ENCODE data around the gene ACTBL2.

DNA sequence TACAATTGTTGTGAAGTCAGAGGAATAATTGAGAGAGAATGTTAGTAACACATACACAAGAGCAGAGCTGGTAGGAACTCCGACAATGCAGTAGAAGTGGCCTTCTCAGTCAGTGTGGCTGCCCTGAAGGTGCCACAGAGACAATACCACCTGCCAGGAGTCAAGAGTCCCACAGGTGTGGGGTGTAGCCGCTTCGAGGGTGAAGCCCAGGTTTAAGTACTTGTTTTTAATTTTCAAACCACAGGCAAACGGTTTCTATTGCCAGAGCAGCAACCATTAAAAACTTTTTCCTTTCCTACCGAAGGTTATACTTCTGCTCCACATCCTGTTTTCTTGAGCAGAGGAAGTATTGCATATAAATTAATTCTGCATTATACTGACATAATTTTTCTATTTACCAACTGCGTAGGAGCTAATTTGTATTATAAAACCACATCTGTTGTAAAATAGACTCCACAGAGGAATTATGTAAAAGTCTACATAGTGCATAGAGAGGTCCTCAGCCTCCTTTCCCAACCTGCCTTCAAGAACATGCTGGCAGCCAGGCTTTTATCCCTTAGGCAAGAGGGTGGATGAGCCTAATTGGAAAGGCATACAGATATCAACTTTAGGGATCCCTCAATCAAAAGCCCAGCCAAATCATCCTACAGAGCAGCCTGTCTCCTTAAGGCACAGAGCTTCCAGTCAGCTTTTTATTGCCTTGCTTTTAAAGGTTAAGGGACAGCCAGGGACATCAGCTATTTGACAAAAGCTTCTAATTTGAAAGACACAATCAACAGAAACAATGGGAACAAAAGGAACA is 12.9 kb upstream of the ACTBL2 start:
- TF ChIP-seq, protein P1, sequence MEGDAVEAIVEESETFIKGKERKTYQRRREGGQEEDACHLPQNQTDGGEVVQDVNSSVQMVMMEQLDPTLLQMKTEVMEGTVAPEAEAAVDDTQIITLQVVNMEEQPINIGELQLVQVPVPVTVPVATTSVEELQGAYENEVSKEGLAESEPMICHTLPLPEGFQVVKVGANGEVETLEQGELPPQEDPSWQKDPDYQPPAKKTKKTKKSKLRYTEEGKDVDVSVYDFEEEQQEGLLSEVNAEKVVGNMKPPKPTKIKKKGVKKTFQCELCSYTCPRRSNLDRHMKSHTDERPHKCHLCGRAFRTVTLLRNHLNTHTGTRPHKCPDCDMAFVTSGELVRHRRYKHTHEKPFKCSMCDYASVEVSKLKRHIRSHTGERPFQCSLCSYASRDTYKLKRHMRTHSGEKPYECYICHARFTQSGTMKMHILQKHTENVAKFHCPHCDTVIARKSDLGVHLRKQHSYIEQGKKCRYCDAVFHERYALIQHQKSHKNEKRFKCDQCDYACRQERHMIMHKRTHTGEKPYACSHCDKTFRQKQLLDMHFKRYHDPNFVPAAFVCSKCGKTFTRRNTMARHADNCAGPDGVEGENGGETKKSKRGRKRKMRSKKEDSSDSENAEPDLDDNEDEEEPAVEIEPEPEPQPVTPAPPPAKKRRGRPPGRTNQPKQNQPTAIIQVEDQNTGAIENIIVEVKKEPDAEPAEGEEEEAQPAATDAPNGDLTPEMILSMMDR (IDR thresholded peaks at IDR 0.05): no peak
- TF ChIP-seq POLR2AphosphoS5 (IDR thresholded peaks at IDR 0.05): no peak

Data from breast epithelium (tissue), 3 donors.